ENCODE measurements around the gene HDDC3.

The HDDC3 gene

GRCh38 chr15:90889736-90890456 is 42.5 kb downstream of the HDDC3 start:
- no peak for DNase-seq

- DNase-seq: no peak
Measured at GRCh38 chr15:90889313-90889730, 43.0 kb downstream of the HDDC3 start.

GRCh38 chr15:90887037-90887481 is 45.3 kb downstream of the HDDC3 start:
- DNase-seq: no peak

- DNase-seq: no peak
Measured at GRCh38 chr15:90886291-90886614, 46.1 kb downstream of the HDDC3 start.

- no peak for DNase-seq
Measured at GRCh38 chr15:90885432-90886290, 46.7 kb downstream of the HDDC3 start.

- DNase-seq: no peak
Measured at GRCh38 chr15:90884719-90885431, 47.5 kb downstream of the HDDC3 start.

- no peak for DNase-seq
Measured at GRCh38 chr15:90883976-90884718, 48.2 kb downstream of the HDDC3 start, which contains the start of gene FES. FES (plus strand) TSS chr15:90884504; CDS start chr15:90885046, 542 bp downstream.

- no peak for DNase-seq
Measured at GRCh38 chr15:90883526-90883975, 48.8 kb downstream of the HDDC3 start.

- no peak for DNase-seq
Measured at GRCh38 chr15:90882781-90883525, 49.4 kb downstream of the HDDC3 start.

- no peak for DNase-seq
Measured at GRCh38 chr15:90881978-90882721, 50.2 kb downstream of the HDDC3 start.

- no peak for DNase-seq
Measured at GRCh38 chr15:90881181-90881977, 51.0 kb downstream of the HDDC3 start.

- DNase-seq: no peak
Measured at GRCh38 chr15:90880381-90881145, 51.8 kb downstream of the HDDC3 start.

Data from GOT3 (cell line).